Uterus (tissue), 4 donors: ENCODE measurements around the gene NRXN2. TPM values are rescaled to one million over a fixed set of nuclear protein-coding genes. Genes with fewer than 3 reads are reported as not detected.

ENCODE experiments used
- DNase-seq, 2 donors: peaks; one replicate each; pipeline ENCODE4 v3.0.0-alpha.2; 2019 to 2020
- H3K27ac ChIP-seq, 2 donors: fragments of 200-600 bp; sonication (generic); 1 replicate in 1 of 2; 2 replicates in 1 of 2; pipeline ENCODE4 v1.5.1; 2016 to 2018
- H3K27me3 ChIP-seq, 2 donors: fragments of 200-600 bp; sonication (generic); one replicate each; pipeline ENCODE4 v1.5.1; 2018 to 2019; ENCODE audit warnings: control low read depth in 1 of 2
- H3K36me3 ChIP-seq, 2 donors: fragments of 200-600 bp; sonication (generic); one replicate each; pipeline ENCODE4 v1.5.1; 2019; ENCODE audit warnings: control low read depth in 1 of 2
- H3K4me1 ChIP-seq, 2 donors: fragments of 200-600 bp; sonication (generic); one replicate each; pipeline ENCODE4 v1.5.1; 2018 to 2019; ENCODE audit warnings: control low read depth in 1 of 2
- H3K4me3 ChIP-seq, 2 donors: fragments of 200-600 bp; sonication (generic); 1 replicate in 1 of 2; 2 replicates in 1 of 2; pipeline ENCODE4 v1.5.1; 2018 to 2019; ENCODE audit warnings: mild to moderate bottlenecking in 1 of 2
- H3K9me3 ChIP-seq, 2 donors: fragments of 200-600 bp; sonication (generic); one replicate each; pipeline ENCODE4 v1.5.1; 2019; ENCODE audit warnings: control low read depth in 1 of 2
- CTCF ChIP-seq, 4 experiments: fragments of 200-600 bp in 2 of 4; fragments of 450-650 bp in 2 of 4; sonication (generic) in 2 of 4; IDR thresholded peaks; one replicate each; pipeline ENCODE4 v1.5.1; 2016 to 2019; ENCODE audit warnings: antibody characterized with exemption in 4 of 4, mild to moderate bottlenecking in 2 of 4, moderate library complexity in 1 of 4
- POLR2A ChIP-seq, 2 donors: fragments of 450-650 bp; IDR thresholded peaks; one replicate each; pipeline ENCODE4 v1.6.1; 2016; ENCODE audit warnings: antibody characterized with exemption in 2 of 2, mild to moderate bottlenecking in 1 of 2, moderate library complexity in 1 of 2
- intact Hi-C: fragments of 100-400 bp; cut with DNase I; formaldehyde crosslinking; loops from one replicate; pipeline ENCODE4 v1.15.1; 2023; ENCODE audit warnings: low total_unique reads
- total RNA-seq, 4 donors: library from RNA; depleted of rRNA in 3 of 4; stranded (reverse); fragments of >200 nt in 3 of 4; gene quantifications; one replicate each; pipeline versions ENCODE4 v1.1.0 to v1.2.4, GENCODE V29; 2014 to 2023
- donor health status: DM: yes; HTN: yes; CAD: no.

The NRXN2 gene
- 10 to 100 TPM in 2 of 4 donors, 1 to 10 TPM in 1, under 1 TPM in 1; 0.88 to 48.4 (median 12.6) TPM for total RNA-seq

- Histone ChIP-seq H3K27me3 (peaks cover 0 to 6% of the 10 kb centered on the region in 2 donors), H3K9me3 (no peaks in the 10 kb centered on the region), H3K27ac (peak within 1 kb of the TSS; percentile 52 to 74), H3K36me3 (no peaks in the 10 kb centered on the region), H3K4me3 (peak within 1 kb of the TSS; percentile 52 to 71), H3K4me1 (no peaks in the 10 kb centered on the region)
- peak; percentile 86 to 99 (median 91) for TF ChIP-seq CTCF (IDR thresholded peaks at IDR 0.05)
- no peak for TF ChIP-seq POLR2A (IDR thresholded peaks at IDR 0.05)
- intact Hi-C loops: no loop called here
- peak; percentile 76 to 87 for DNase-seq
Measured at GRCh38 chr11:64723117-64723906, at the start of gene NRXN2. TSS of gene NRXN2 (minus strand) at chr11:64723197. CDS start at chr11:64713699, 9,498 bp downstream.

GRCh38 chr11:64772303-64773018, 49.5 kb upstream of the NRXN2 start:
- Histone ChIP-seq H3K27ac (no peak overlapping the region), H3K4me1 (peaks cover 7 to 14% of the 10 kb centered on the region in 2 donors), H3K36me3 (no peaks in the 10 kb centered on the region), H3K4me3 (no peak overlapping the region), H3K9me3 (no peaks in the 10 kb centered on the region), H3K27me3 (no peaks in the 10 kb centered on the region)
- TF ChIP-seq CTCF (IDR thresholded peaks at IDR 0.05): no peak
- no peak for TF ChIP-seq POLR2A (IDR thresholded peaks at IDR 0.05)
- DNase-seq: no peak
- intact Hi-C loops: no loop called here

- no peaks in the 10 kb centered on the region for H3K27me3 ChIP-seq
- intact Hi-C loops: no loop called here
- peaks cover 7 to 12% of the 10 kb centered on the region in 2 donors for H3K4me1 ChIP-seq
- H3K4me3 ChIP-seq: no peak overlapping the region
- H3K36me3 ChIP-seq: no peaks in the 10 kb centered on the region
- no peaks in the 10 kb centered on the region for H3K9me3 ChIP-seq
- TF ChIP-seq POLR2A (IDR thresholded peaks at IDR 0.05) (no peak), CTCF (IDR thresholded peaks at IDR 0.05) (no peak)
- DNase-seq: no peak
- no peak overlapping the region for H3K27ac ChIP-seq
Measured at GRCh38 chr11:64771861-64772260, 48.9 kb upstream of the NRXN2 start.

GRCh38 chr11:64770120-64770519, 47.1 kb upstream of the NRXN2 start:
- no peaks in the 10 kb centered on the region for H3K27me3 ChIP-seq
- H3K9me3 ChIP-seq: no peaks in the 10 kb centered on the region
- no peak for DNase-seq
- peaks cover 0 to 5% of the 10 kb centered on the region in 2 donors for H3K4me1 ChIP-seq
- intact Hi-C loops: no loop called here
- no peak overlapping the region for H3K4me3 ChIP-seq
- H3K27ac ChIP-seq: no peak overlapping the region
- no peak for TF ChIP-seq CTCF (IDR thresholded peaks at IDR 0.05)
- TF ChIP-seq POLR2A (IDR thresholded peaks at IDR 0.05): no peak
- H3K36me3 ChIP-seq: no peaks in the 10 kb centered on the region

GRCh38 chr11:64769283-64769682, 46.3 kb upstream of the NRXN2 start:
- Histone ChIP-seq H3K27me3 (no peaks in the 10 kb centered on the region), H3K36me3 (no peaks in the 10 kb centered on the region), H3K27ac (no peak overlapping the region), H3K9me3 (no peaks in the 10 kb centered on the region), H3K4me3 (no peak overlapping the region), H3K4me1 (no peaks in the 10 kb centered on the region)
- DNase-seq: no peak
- intact Hi-C loops: no loop called here
- TF ChIP-seq CTCF (IDR thresholded peaks at IDR 0.05) (no peak), POLR2A (IDR thresholded peaks at IDR 0.05) (no peak)
